HEK293 (cell line): ENCODE results near the gene MTPN.

Experiments
- CTCF ChIA-PET: fragments of 350-600 bp; formaldehyde crosslinking; extraction: SDS; loops from one replicate; lab custom pipeline; 2021; ENCODE audit warnings: antibody characterized with exemption; lab: Yijun Ruan, JAX
- POLR2A ChIA-PET: fragments of 300-600 bp; formaldehyde crosslinking; extraction: SDS; loops from one replicate; lab custom pipeline; 2020; ENCODE audit warnings: antibody characterized with exemption, inconsistent platforms; lab: Yijun Ruan, JAX
- H3K27ac ChIP-seq: fragments of 200-500 bp; sonication (Bioruptor generic); 2 replicates; pipeline ENCODE4 v1.5.1; 2014; ENCODE audit warnings: low read depth, low read length, control low read depth, inconsistent platforms; ENCODE audit errors: extremely low read depth
- H3K36me3 ChIP-seq, 2 experiments: fragments of 200-500 bp in 1 of 2; sonication (Bioruptor generic) in 1 of 2; 1 replicate in 1 of 2; 2 replicates in 1 of 2; pipeline ENCODE4 v1.5.1; 2014 to 2017; ENCODE audit warnings: inconsistent platforms in 2 of 2, low read length in 2 of 2; ENCODE audit not compliant: control insufficient read depth in 2 of 2, insufficient read depth in 1 of 2
- H3K4me1 ChIP-seq: fragments of 200-500 bp; sonication (Bioruptor generic); 2 replicates; pipeline ENCODE4 v1.5.1; 2014; ENCODE audit warnings: mild to moderate bottlenecking, low read length, inconsistent platforms; ENCODE audit not compliant: control insufficient read depth, insufficient read depth
- H3K4me3 ChIP-seq: 2 replicates; pipeline ENCODE4 v1.5.1; 2011; ENCODE audit warnings: low read depth, mild to moderate bottlenecking, control low read depth, low read length, moderate library complexity
- H3K9me3 ChIP-seq: fragments of 200-500 bp; sonication (Bioruptor generic); 2 replicates; pipeline ENCODE4 v1.5.1; 2014; ENCODE audit warnings: low read depth, low read length, inconsistent platforms; ENCODE audit not compliant: control insufficient read depth, insufficient read depth
- BCL11B ChIP-seq: fragments of 450-650 bp; formaldehyde crosslinking; IDR thresholded peaks from 2 replicates; pipeline ENCODE4 v1.5.1; 2016; ENCODE audit warnings: low read depth, missing biosample characterization, missing genetic modification characterization
- HOXA7 ChIP-seq: sonication (generic); formaldehyde crosslinking; IDR thresholded peaks from 2 replicates; pipeline ENCODE4 v1.8.1; 2022; ENCODE audit warnings: missing genetic modification reagents, borderline replicate concordance
- KLF7 ChIP-seq: fragments of 450-650 bp; formaldehyde crosslinking; IDR thresholded peaks from 2 replicates; pipeline ENCODE4 v1.5.1; 2016; ENCODE audit warnings: missing biosample characterization, missing genetic modification characterization, borderline replicate concordance
- PBX3 ChIP-seq: sonication (generic); formaldehyde crosslinking; IDR thresholded peaks from 2 replicates; pipeline ENCODE4 v1.8.1; 2022; ENCODE audit warnings: mild to moderate bottlenecking, moderate library complexity, missing genetic modification reagents
- SETDB1 ChIP-seq: IDR thresholded peaks from one replicate; pipeline ENCODE4 v1.6.1; 2017; ENCODE audit warnings: mild to moderate bottlenecking, low read length, moderate library complexity, mixed read lengths; ENCODE audit not compliant: insufficient read length
- TCF7L2 ChIP-seq: IDR thresholded peaks from 2 replicates; pipeline ENCODE4 v1.6.1; 2011; ENCODE audit warnings: low read depth, mild to moderate bottlenecking, inconsistent platforms, low read length, moderate library complexity, borderline replicate concordance
- WT1 ChIP-seq: fragments of 450-650 bp; formaldehyde crosslinking; IDR thresholded peaks from 2 replicates; pipeline ENCODE4 v1.5.1; 2016; ENCODE audit warnings: missing biosample characterization, missing genetic modification characterization
- ZBTB7A ChIP-seq: fragments of 450-650 bp; formaldehyde crosslinking; IDR thresholded peaks from 2 replicates; pipeline ENCODE4 v1.5.1; 2016; ENCODE audit warnings: low read depth, missing biosample characterization, missing genetic modification characterization
- ZNF133 ChIP-seq: fragments of 450-650 bp; formaldehyde crosslinking; IDR thresholded peaks from 2 replicates; pipeline ENCODE4 v1.5.1; 2016; ENCODE audit warnings: missing biosample characterization, missing genetic modification characterization
- ZNF18 ChIP-seq: fragments of 450-650 bp; formaldehyde crosslinking; IDR thresholded peaks from 2 replicates; pipeline ENCODE4 v1.5.1; 2016; ENCODE audit warnings: missing biosample characterization, missing genetic modification characterization
- ZNF311 ChIP-seq: fragments of 450-650 bp; formaldehyde crosslinking; IDR thresholded peaks from 2 replicates; pipeline ENCODE4 v1.5.1; 2017; ENCODE audit warnings: missing biosample characterization, missing genetic modification characterization, borderline replicate concordance
- ZNF366 ChIP-seq: fragments of 450-650 bp; formaldehyde crosslinking; conservative IDR thresholded peaks from 2 replicates; pipeline ENCODE4 v1.5.1; 2016; ENCODE audit warnings: missing biosample characterization, missing genetic modification characterization
- ZNF426 ChIP-seq: fragments of 450-650 bp; formaldehyde crosslinking; IDR thresholded peaks from 2 replicates; pipeline ENCODE4 v1.5.1; 2017; ENCODE audit warnings: missing biosample characterization, missing genetic modification characterization, mild to moderate bottlenecking, inconsistent platforms, moderate library complexity
- ZNF544 ChIP-seq: fragments of 450-650 bp; formaldehyde crosslinking; IDR thresholded peaks from 2 replicates; pipeline ENCODE4 v1.5.0; 2017; ENCODE audit warnings: missing biosample characterization, missing genetic modification characterization
- ZNF610 ChIP-seq: fragments of 450-650 bp; formaldehyde crosslinking; IDR thresholded peaks from 2 replicates; pipeline ENCODE4 v1.5.1; 2016; ENCODE audit warnings: missing biosample characterization, missing genetic modification characterization, borderline replicate concordance
- ZNF658 ChIP-seq: fragments of 450-650 bp; formaldehyde crosslinking; IDR thresholded peaks from 2 replicates; pipeline ENCODE4; 2016; ENCODE audit warnings: missing biosample characterization, missing genetic modification characterization
- ZNF677 ChIP-seq: fragments of 450-650 bp; IDR thresholded peaks from 2 replicates; pipeline ENCODE4 v1.5.0; 2018; ENCODE audit warnings: missing biosample characterization, mild to moderate bottlenecking, missing genetic modification characterization, moderate library complexity
- ZNF785 ChIP-seq: fragments of 450-650 bp; formaldehyde crosslinking; IDR thresholded peaks from 2 replicates; pipeline ENCODE4 v1.5.1; 2016; ENCODE audit warnings: missing biosample characterization, missing genetic modification characterization
- ZNF830 ChIP-seq: fragments of 450-650 bp; IDR thresholded peaks from 2 replicates; pipeline ENCODE4 v1.5.0; 2018; ENCODE audit warnings: missing biosample characterization, missing genetic modification characterization, low read depth, mild to moderate bottlenecking, moderate library complexity
- ZSCAN23 ChIP-seq: fragments of 450-650 bp; formaldehyde crosslinking; IDR thresholded peaks from 2 replicates; pipeline ENCODE4 v1.5.1; 2016; ENCODE audit warnings: missing biosample characterization, missing genetic modification characterization
- TF ChIP-seq, protein P1 (sequence below): fragments of 450-650 bp; formaldehyde crosslinking; IDR thresholded peaks from 2 replicates; pipeline ENCODE4 v1.5.1; 2016; ENCODE audit warnings: missing biosample characterization, missing genetic modification characterization

The MTPN gene

GRCh38 chr7:135991322-135991721, 14.2 kb upstream of the MTPN start:
- POLR2A ChIA-PET = no interaction called here
- H3K4me3 ChIP-seq = no peak overlapping the region
- no peak overlapping the region for H3K27ac ChIP-seq
- H3K9me3 ChIP-seq = no peaks in the 10 kb centered on the region
- H3K36me3 ChIP-seq = no peaks in the 10 kb centered on the region
- no peaks in the 10 kb centered on the region for H3K4me1 ChIP-seq
- TF ChIP-seq ZNF311 (tag by site-specific recombination) (no peak), ZNF830 (tag by site-specific recombination) (no peak), ZNF677 (tag by site-specific recombination) (no peak), ZNF426 (tag by site-specific recombination) (no peak), WT1 (tag by site-specific recombination) (no peak), ZNF366 (tag by site-specific recombination) (no peak), ZNF785 (tag by site-specific recombination) (no peak), TCF7L2 (no peak), ZBTB7A (no peak), SETDB1 (no peak)
- CTCF ChIA-PET = interaction anchor here (0.6 to 1.0 kb wide), 2 partner anchors 16 to 18 kb away, joined by 3 to 4 read pairs; no protein-coding TSS in a partner anchor

GRCh38 chr7:135990258-135990657, 13.1 kb upstream of the MTPN start:
- H3K9me3 ChIP-seq = no peaks in the 10 kb centered on the region
- ChIA-PET POLR2A (no interaction called here), CTCF (interaction anchor here (0.7 to 1.0 kb wide), 2 partner anchors 17 to 19 kb away, joined by 3 read pairs; no protein-coding TSS in a partner anchor)
- no peak overlapping the region for H3K4me3 ChIP-seq
- no peaks in the 10 kb centered on the region for H3K36me3 ChIP-seq
- no peaks in the 10 kb centered on the region for H3K4me1 ChIP-seq
- H3K27ac ChIP-seq = no peak overlapping the region
- TF ChIP-seq ZNF544 (no peak), ZNF133 (no peak), PBX3 (CRISPR knock-in tag) (no peak)

GRCh38 chr7:135981958-135982646, 4.9 kb upstream of the MTPN start:
- no peak for TF ChIP-seq ZNF658
- TF ChIP-seq ZNF610 (tag by site-specific recombination) = no peak
- no peak for TF ChIP-seq BCL11B (tag by site-specific recombination)
- TF ChIP-seq ZSCAN23 = no peak
- TF ChIP-seq KLF7 (tag by site-specific recombination) = no peak
- TF ChIP-seq HOXA7 (CRISPR knock-in tag) = no peak
- TF ChIP-seq, protein P1, sequence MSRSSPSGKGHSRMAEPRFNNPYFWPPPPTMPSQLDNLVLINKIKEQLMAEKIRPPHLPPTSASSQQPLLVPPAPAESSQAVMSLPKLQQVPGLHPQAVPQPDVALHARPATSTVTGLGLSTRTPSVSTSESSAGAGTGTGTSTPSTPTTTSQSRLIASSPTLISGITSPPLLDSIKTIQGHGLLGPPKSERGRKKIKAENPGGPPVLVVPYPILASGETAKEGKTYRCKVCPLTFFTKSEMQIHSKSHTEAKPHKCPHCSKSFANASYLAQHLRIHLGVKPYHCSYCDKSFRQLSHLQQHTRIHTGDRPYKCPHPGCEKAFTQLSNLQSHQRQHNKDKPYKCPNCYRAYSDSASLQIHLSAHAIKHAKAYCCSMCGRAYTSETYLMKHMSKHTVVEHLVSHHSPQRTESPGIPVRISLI (tag by site-specific recombination) = no peak
- TF ChIP-seq ZNF18 = no peak
- Histone ChIP-seq H3K9me3 (no peaks in the 10 kb centered on the region), H3K27ac (no peak overlapping the region), H3K36me3 (no peaks in the 10 kb centered on the region), H3K4me3 (no peak overlapping the region), H3K4me1 (no peaks in the 10 kb centered on the region)
- POLR2A ChIA-PET = interaction anchor here (0.7 kb wide), 1 partner anchor 689 kb away, joined by 4 read pairs; no protein-coding TSS in a partner anchor
- CTCF ChIA-PET = interaction anchor here (0.7 to 0.8 kb wide), 2 partner anchors 52 to 348 kb away, joined by 3 to 4 read pairs; no protein-coding TSS in a partner anchor
